Nephron (organoid): ENCODE data around the gene SIDT1.

ENCODE experiments used
- H3K27ac Mint-ChIP-seq, 3 experiments: 2 replicates each; pipeline ENCODE4 v1.8.0; 2020; ENCODE audit warnings: mixed read lengths in 3 of 3, mild to moderate bottlenecking in 2 of 3, moderate library complexity in 1 of 3
- H3K27me3 Mint-ChIP-seq: 2 replicates; pipeline ENCODE4 v1.8.0; 2021; ENCODE audit warnings: low read depth, mild to moderate bottlenecking, moderate library complexity, mixed read lengths
- H3K36me3 Mint-ChIP-seq: 2 replicates; pipeline ENCODE4 v1.8.0; 2020; ENCODE audit warnings: low read depth, mixed read lengths
- H3K4me1 Mint-ChIP-seq: 2 replicates; pipeline ENCODE4 v1.8.0; 2020; ENCODE audit warnings: mixed read lengths
- H3K4me3 Mint-ChIP-seq, 3 experiments: 2 replicates each; pipeline ENCODE4 v1.8.0; 2020; ENCODE audit warnings: mild to moderate bottlenecking in 3 of 3, mixed read lengths in 3 of 3, moderate library complexity in 2 of 3
- H3K9me3 Mint-ChIP-seq: 2 replicates; pipeline ENCODE4 v1.8.0; 2020; ENCODE audit warnings: mixed read lengths
- CTCF ChIP-seq, 3 experiments: fragments of 200-600 bp; sonication (generic); IDR thresholded peaks; one replicate each; pipeline ENCODE4 v1.5.0; 2021; ENCODE audit warnings: antibody characterized with exemption in 3 of 3; ENCODE audit not compliant: unreplicated experiment in 3 of 3

The SIDT1 gene

DNA sequence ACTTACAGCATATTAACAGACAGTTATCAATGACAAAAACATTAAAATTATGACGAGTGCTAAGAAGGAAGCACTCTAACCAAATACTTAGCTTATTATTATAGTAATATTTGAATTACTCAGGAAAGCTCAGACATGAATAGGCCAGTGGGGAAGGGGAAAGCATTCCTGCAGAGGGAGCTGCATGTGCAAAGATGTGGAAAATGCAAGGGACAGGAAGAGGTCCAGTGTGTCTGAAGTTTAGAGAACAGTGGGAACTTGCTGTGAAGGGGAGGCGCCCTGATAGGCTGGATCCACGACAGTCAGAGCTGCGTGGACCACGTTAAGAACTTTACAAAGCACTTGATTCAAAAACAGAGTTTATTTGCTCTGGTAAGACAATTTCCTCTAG is 16.2 kb upstream of the SIDT1 start:
- Mint-ChIP-seq H3K9me3 (no peaks in the 10 kb centered on the region), H3K27me3 (peaks cover 8% of the 10 kb centered on the region), H3K36me3 (peaks cover 3% of the 10 kb centered on the region), H3K27ac (no peak overlapping the region), H3K4me1 (no peaks in the 10 kb centered on the region), H3K4me3 (no peak overlapping the region)
- TF ChIP-seq CTCF (IDR thresholded peaks at IDR 0.05; ENCODE audit: unreplicated experiment in 3 of 3), result no peak

- Mint-ChIP-seq H3K4me1 (no peaks in the 10 kb centered on the region), H3K4me3 (no peak overlapping the region), H3K27ac (no peak overlapping the region)
Observed at GRCh38 chr3:113521981-113522380, 10.4 kb upstream of the SIDT1 start.

DNA sequence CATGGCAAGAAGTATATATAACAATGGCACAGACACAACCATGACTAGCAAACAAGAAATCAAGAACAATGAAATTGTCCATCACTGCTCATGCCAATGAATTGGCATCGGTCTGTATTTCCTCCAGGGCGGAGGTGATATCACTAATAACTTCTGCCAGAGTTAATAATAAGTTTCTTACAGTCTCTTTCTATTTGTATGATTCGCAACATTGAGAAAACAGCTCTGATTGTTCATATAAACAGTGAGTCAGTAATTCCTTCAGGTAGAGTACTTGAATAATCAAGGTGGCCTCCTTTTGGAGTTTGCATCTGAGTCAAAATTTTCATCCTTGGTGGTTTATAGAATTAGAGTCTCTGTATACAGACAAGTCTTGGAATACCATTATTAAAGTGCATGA is 9.1 kb upstream of the SIDT1 start:
- Mint-ChIP-seq H3K4me1 (no peaks in the 10 kb centered on the region), H3K4me3 (no peak overlapping the region), H3K9me3 (no peaks in the 10 kb centered on the region)

More at GRCh38 chr3:113521981-113522380, 10.4 kb upstream of the SIDT1 start:
- peaks cover 56% of the 10 kb centered on the region for H3K27me3 Mint-ChIP-seq
- H3K9me3 Mint-ChIP-seq, result no peaks in the 10 kb centered on the region
- no peaks in the 10 kb centered on the region for H3K36me3 Mint-ChIP-seq
- no peak for TF ChIP-seq CTCF (IDR thresholded peaks at IDR 0.05; ENCODE audit: unreplicated experiment in 3 of 3)

GRCh38 chr3:113532698-113533533 is 561 bp downstream of the SIDT1 start:
- no peak for TF ChIP-seq CTCF (IDR thresholded peaks at IDR 0.05; ENCODE audit: unreplicated experiment in 3 of 3)
- H3K27ac Mint-ChIP-seq, result no peak overlapping the region
- H3K27me3 Mint-ChIP-seq, result peaks cover 89% of the 10 kb centered on the region
- no peaks in the 10 kb centered on the region for H3K36me3 Mint-ChIP-seq
- no peaks in the 10 kb centered on the region for H3K9me3 Mint-ChIP-seq
- peak overlapping the region; percentile 86 to 91 (median 87) for H3K4me3 Mint-ChIP-seq
- peaks cover 21% of the 10 kb centered on the region for H3K4me1 Mint-ChIP-seq

More for the DNA sequence above, 9.1 kb upstream of the SIDT1 start:
- Mint-ChIP-seq H3K36me3 (no peaks in the 10 kb centered on the region), H3K27me3 (peaks cover 68% of the 10 kb centered on the region), H3K27ac (no peak overlapping the region)
- TF ChIP-seq CTCF (IDR thresholded peaks at IDR 0.05; ENCODE audit: unreplicated experiment in 3 of 3), result no peak

GRCh38 chr3:113533534-113533892 is 1.2 kb downstream of the SIDT1 start:
- Mint-ChIP-seq H3K4me1 (peaks cover 21% of the 10 kb centered on the region), H3K4me3 (peak overlapping the region; percentile 86 to 91 (median 87)), H3K9me3 (no peaks in the 10 kb centered on the region), H3K27ac (no peak overlapping the region), H3K36me3 (no peaks in the 10 kb centered on the region), H3K27me3 (peaks cover 84% of the 10 kb centered on the region)
- TF ChIP-seq CTCF (IDR thresholded peaks at IDR 0.05; ENCODE audit: unreplicated experiment in 3 of 3), result no peak

- Mint-ChIP-seq H3K27me3 (peaks cover 77% of the 10 kb centered on the region), H3K36me3 (no peaks in the 10 kb centered on the region), H3K4me1 (peaks cover 21% of the 10 kb centered on the region), H3K9me3 (no peaks in the 10 kb centered on the region), H3K27ac (no peak overlapping the region), H3K4me3 (peak overlapping the region in 1 of 3 experiments; percentile 91)
- no peak for TF ChIP-seq CTCF (IDR thresholded peaks at IDR 0.05; ENCODE audit: unreplicated experiment in 3 of 3)
Observed at GRCh38 chr3:113534365-113534764, 2.0 kb downstream of the SIDT1 start.
